Measurements from ENCODE around the gene PFKFB1.
A peak's percentile ranks its signal among the peaks of the same experiment; 100 is the strongest.
"Not testable (repeated sequence)": the region's sequence is repeated elsewhere in the genome, so short reads cannot be mapped to it uniquely, and the experiment has no call there.

The PFKFB1 gene

GRCh38 chrX:54992911-54993622, 921 bp downstream of the PFKFB1 start:
- no peak for DNase-seq

GRCh38 chrX:54991706-54992105, 2.3 kb downstream of the PFKFB1 start:
- DNase-seq: no peak

GRCh38 chrX:54983306-54983705, 10.7 kb downstream of the PFKFB1 start:
- not testable (repeated sequence) for DNase-seq

- DNase-seq: no peak
Observed at GRCh38 chrX:54980334-54980733, 13.7 kb downstream of the PFKFB1 start.

- DNase-seq: no peak
Observed at GRCh38 chrX:54979432-54979831, 14.6 kb downstream of the PFKFB1 start.

- no peak for DNase-seq
Observed at GRCh38 chrX:54978448-54978847, 15.5 kb downstream of the PFKFB1 start.

GRCh38 chrX:54977387-54977786, 16.6 kb downstream of the PFKFB1 start:
- no peak for DNase-seq

- no peak for DNase-seq
Observed at GRCh38 chrX:54964766-54965497, 29.1 kb downstream of the PFKFB1 start.

- no peak for DNase-seq
Observed at GRCh38 chrX:54961750-54962149, 32.2 kb downstream of the PFKFB1 start.

- DNase-seq: peak; percentile 49
Observed at GRCh38 chrX:54950730-54951375, 43.1 kb downstream of the PFKFB1 start.

- DNase-seq: no peak
Observed at GRCh38 chrX:54945224-54945623, 48.8 kb downstream of the PFKFB1 start.

- no peak for DNase-seq
Observed at GRCh38 chrX:54944816-54945215, 49.2 kb downstream of the PFKFB1 start.

- DNase-seq: no peak
Observed at GRCh38 chrX:54937416-54937815, 56.6 kb downstream of the PFKFB1 start.

GRCh38 chrX:54935306-54935705, 58.7 kb downstream of the PFKFB1 start:
- DNase-seq: no peak

GRCh38 chrX:54934890-54935289, 59.1 kb downstream of the PFKFB1 start:
- DNase-seq: no peak

- DNase-seq: no peak
Observed at GRCh38 chrX:54934058-54934457, 59.9 kb downstream of the PFKFB1 start.

GRCh38 chrX:54933150-54933826, 60.7 kb downstream of the PFKFB1 start:
- DNase-seq: no peak

- DNase-seq: no peak
Observed at GRCh38 chrX:54931107-54931506, 62.9 kb downstream of the PFKFB1 start.

- no peak for DNase-seq
Observed at GRCh38 chrX:54930291-54931049, 63.5 kb downstream of the PFKFB1 start.

GRCh38 chrX:54928876-54929275, 65.1 kb downstream of the PFKFB1 start:
- no peak for DNase-seq

GRCh38 chrX:54926978-54927377, 67.0 kb downstream of the PFKFB1 start:
- no peak for DNase-seq

- no peak for DNase-seq
Observed at GRCh38 chrX:54923376-54923775, 70.6 kb downstream of the PFKFB1 start.

GRCh38 chrX:54922547-54922946, 71.4 kb downstream of the PFKFB1 start:
- DNase-seq: no peak
